Panc1 (cell line): Measurements from ENCODE around the gene TMEM239. TPM values are rescaled to one million over a fixed set of nuclear protein-coding genes. Genes with fewer than 3 reads are reported as not detected.

Experiments used
- ATAC-seq: fragments of 200-7000 bp; cut with Tn5 transposase; 2 replicates; pipeline ENCODE4 v1.9.1; 2020; ENCODE audit warnings: mild to moderate bottlenecking, moderate library complexity
- BruUV-seq: library from RNA; stranded (reverse); fragments of 400-500 nt; replicated peaks from 2 replicates; lab custom pipeline; 2021; lab: Mats Ljungman, UMichigan
- CTCF ChIA-PET: fragments of 300-600 bp; sonication (Branson Sonifier 250); formaldehyde crosslinking; loops from one replicate; lab custom pipeline; 2022; ENCODE audit warnings: antibody characterized with exemption; lab: Charles Lee
- POLR2A ChIA-PET: fragments of 300-600 bp; sonication (Branson Sonifier 250); formaldehyde crosslinking; loops from one replicate; lab custom pipeline; 2022; ENCODE audit warnings: antibody characterized with exemption; lab: Charles Lee
- DNase-seq: peaks from one replicate; pipeline ENCODE4 v3.0.0-alpha.2; 2010; ENCODE audit warnings: low read depth, low spot score
- H3K27ac ChIP-seq: 2 replicates; pipeline ENCODE4 v1.5.1; 2011; ENCODE audit warnings: mild to moderate bottlenecking, low read length, inconsistent platforms
- H3K27me3 ChIP-seq: fragments of 200-500 bp; sonication (Bioruptor generic); 2 replicates; pipeline ENCODE4 v1.6.0; 2014; ENCODE audit warnings: low read length, inconsistent platforms; ENCODE audit not compliant: control insufficient read depth, insufficient read depth
- H3K36me3 ChIP-seq: fragments of 200-500 bp; sonication (Bioruptor generic); 2 replicates; pipeline ENCODE4 v1.5.1; 2014; ENCODE audit warnings: inconsistent platforms, mild to moderate bottlenecking, low read length, moderate library complexity; ENCODE audit not compliant: control insufficient read depth, insufficient read depth
- H3K4me1 ChIP-seq: 2 replicates; pipeline ENCODE4 v1.5.1; 2011; ENCODE audit warnings: inconsistent platforms, mild to moderate bottlenecking, low read length, moderate library complexity; ENCODE audit not compliant: control insufficient read depth, insufficient read depth
- H3K4me3 ChIP-seq, 2 experiments: 2 replicates each; pipeline ENCODE4 v1.5.1; 2011 to 2012; ENCODE audit warnings: low read depth in 2 of 2, low read length in 2 of 2, mild to moderate bottlenecking in 2 of 2, inconsistent platforms in 1 of 2, moderate library complexity in 1 of 2
- H3K9me3 ChIP-seq: fragments of 200-500 bp; sonication (Bioruptor generic); 2 replicates; pipeline ENCODE4 v1.5.1; 2014; ENCODE audit warnings: low read depth, mild to moderate bottlenecking, inconsistent platforms, low read length, moderate library complexity; ENCODE audit not compliant: control insufficient read depth, insufficient read depth
- POLR2AphosphoS5 ChIP-seq: IDR thresholded peaks from 2 replicates; pipeline ENCODE4 v1.6.1; 2012; ENCODE audit warnings: mild to moderate bottlenecking, low read depth, low read length, moderate library complexity
- SIN3A ChIP-seq: IDR thresholded peaks from 2 replicates; pipeline ENCODE4 v1.6.1; 2012; ENCODE audit warnings: low read depth, mild to moderate bottlenecking, low read length, moderate library complexity, borderline replicate concordance; ENCODE audit not compliant: insufficient read depth
- TCF7L2 ChIP-seq: IDR thresholded peaks from 2 replicates; pipeline ENCODE4 v1.6.1; 2011; ENCODE audit warnings: mild to moderate bottlenecking, low read depth, low read length, inconsistent platforms
- in situ Hi-C: cut with HindIII; loops from 2 replicates; pipeline ENCODE4 v1.10.0; 2016; ENCODE audit warnings: low sequenced_read_pairs, low pct_unique_long_range_greater_than_20kb
- intact Hi-C: fragments of 100-400 bp; cut with micrococcal nuclease; formaldehyde crosslinking; loops from one replicate; pipeline ENCODE4 v1.10.0; 2022; ENCODE audit not compliant: unreplicated experiment
- total RNA-seq: library from RNA; stranded (reverse); gene quantifications from one replicate; pipeline ENCODE4 v1.2.1, GENCODE V29; 2021; ENCODE audit not compliant: unreplicated experiment
- TF ChIP-seq, protein P1 (sequence below), 2 experiments: IDR thresholded peaks; 2 replicates each; pipeline ENCODE4 v1.6.1; 2011 to 2012; ENCODE audit warnings: low read depth in 2 of 2, control low read depth in 1 of 2, low read length in 1 of 2, mild to moderate bottlenecking in 1 of 2, moderate library complexity in 1 of 2; ENCODE audit not compliant: insufficient read depth in 1 of 2
- TF ChIP-seq, protein P2 (sequence below): fragments of 450-650 bp; IDR thresholded peaks from 2 replicates; pipeline ENCODE4 v1.5.1; 2017; ENCODE audit warnings: mild to moderate bottlenecking

The TMEM239 gene
- total RNA-seq, 1 experiment from 2014 or later, result not detected

GRCh38 chr20:2859330-2860121, 43.4 kb downstream of the TMEM239 start:
- H3K36me3 ChIP-seq, result no peaks in the 10 kb centered on the region
- POLR2A ChIA-PET, result no interaction called here
- no peaks in the 10 kb centered on the region for H3K4me1 ChIP-seq
- no peaks in the 10 kb centered on the region for H3K9me3 ChIP-seq
- no peak for DNase-seq
- in situ Hi-C loops, result no loop called here
- no peaks in the 10 kb centered on the region for H3K27me3 ChIP-seq
- TF ChIP-seq TCF7L2, result no peak
- TF ChIP-seq, protein P1, sequence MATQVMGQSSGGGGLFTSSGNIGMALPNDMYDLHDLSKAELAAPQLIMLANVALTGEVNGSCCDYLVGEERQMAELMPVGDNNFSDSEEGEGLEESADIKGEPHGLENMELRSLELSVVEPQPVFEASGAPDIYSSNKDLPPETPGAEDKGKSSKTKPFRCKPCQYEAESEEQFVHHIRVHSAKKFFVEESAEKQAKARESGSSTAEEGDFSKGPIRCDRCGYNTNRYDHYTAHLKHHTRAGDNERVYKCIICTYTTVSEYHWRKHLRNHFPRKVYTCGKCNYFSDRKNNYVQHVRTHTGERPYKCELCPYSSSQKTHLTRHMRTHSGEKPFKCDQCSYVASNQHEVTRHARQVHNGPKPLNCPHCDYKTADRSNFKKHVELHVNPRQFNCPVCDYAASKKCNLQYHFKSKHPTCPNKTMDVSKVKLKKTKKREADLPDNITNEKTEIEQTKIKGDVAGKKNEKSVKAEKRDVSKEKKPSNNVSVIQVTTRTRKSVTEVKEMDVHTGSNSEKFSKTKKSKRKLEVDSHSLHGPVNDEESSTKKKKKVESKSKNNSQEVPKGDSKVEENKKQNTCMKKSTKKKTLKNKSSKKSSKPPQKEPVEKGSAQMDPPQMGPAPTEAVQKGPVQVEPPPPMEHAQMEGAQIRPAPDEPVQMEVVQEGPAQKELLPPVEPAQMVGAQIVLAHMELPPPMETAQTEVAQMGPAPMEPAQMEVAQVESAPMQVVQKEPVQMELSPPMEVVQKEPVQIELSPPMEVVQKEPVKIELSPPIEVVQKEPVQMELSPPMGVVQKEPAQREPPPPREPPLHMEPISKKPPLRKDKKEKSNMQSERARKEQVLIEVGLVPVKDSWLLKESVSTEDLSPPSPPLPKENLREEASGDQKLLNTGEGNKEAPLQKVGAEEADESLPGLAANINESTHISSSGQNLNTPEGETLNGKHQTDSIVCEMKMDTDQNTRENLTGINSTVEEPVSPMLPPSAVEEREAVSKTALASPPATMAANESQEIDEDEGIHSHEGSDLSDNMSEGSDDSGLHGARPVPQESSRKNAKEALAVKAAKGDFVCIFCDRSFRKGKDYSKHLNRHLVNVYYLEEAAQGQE (IDR thresholded peaks at IDR 0.05; ENCODE audit: insufficient read depth in 1 of 2, low read depth in 2 of 2, low read length in 1 of 2), result no peak
- no peak for TF ChIP-seq SIN3A
- TF ChIP-seq POLR2AphosphoS5, result no peak
- TF ChIP-seq, protein P2, sequence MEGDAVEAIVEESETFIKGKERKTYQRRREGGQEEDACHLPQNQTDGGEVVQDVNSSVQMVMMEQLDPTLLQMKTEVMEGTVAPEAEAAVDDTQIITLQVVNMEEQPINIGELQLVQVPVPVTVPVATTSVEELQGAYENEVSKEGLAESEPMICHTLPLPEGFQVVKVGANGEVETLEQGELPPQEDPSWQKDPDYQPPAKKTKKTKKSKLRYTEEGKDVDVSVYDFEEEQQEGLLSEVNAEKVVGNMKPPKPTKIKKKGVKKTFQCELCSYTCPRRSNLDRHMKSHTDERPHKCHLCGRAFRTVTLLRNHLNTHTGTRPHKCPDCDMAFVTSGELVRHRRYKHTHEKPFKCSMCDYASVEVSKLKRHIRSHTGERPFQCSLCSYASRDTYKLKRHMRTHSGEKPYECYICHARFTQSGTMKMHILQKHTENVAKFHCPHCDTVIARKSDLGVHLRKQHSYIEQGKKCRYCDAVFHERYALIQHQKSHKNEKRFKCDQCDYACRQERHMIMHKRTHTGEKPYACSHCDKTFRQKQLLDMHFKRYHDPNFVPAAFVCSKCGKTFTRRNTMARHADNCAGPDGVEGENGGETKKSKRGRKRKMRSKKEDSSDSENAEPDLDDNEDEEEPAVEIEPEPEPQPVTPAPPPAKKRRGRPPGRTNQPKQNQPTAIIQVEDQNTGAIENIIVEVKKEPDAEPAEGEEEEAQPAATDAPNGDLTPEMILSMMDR, result no peak
- H3K27ac ChIP-seq, result no peak overlapping the region
- ATAC-seq, result no peak
- CTCF ChIA-PET, result no interaction called here
- intact Hi-C loops, result no loop called here
- no TSS peak for BruUV-seq
- no peak overlapping the region for H3K4me3 ChIP-seq

DNA sequence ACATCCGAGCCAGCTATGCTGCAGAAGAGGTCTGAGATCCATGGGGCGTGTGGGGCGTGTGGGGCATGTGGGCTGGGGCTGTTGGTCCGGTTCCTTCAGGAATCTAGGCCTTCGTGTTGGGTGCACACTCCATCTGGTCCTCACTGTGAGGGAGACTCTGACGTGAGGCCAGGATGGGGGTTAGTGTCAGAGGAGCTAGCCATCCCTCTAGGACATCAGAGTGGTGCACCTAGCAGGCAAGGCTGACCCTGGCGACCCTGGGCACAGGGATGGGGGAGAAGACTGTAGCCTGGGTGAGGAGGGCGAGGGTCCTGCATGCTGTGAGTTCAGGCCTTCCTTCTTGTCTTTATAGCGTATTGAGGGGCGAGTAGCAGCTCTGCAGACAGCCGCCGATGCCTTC, 48.5 kb downstream of the TMEM239 start:
- H3K9me3 ChIP-seq, result no peaks in the 10 kb centered on the region
- intact Hi-C loops, result no loop called here
- TF ChIP-seq TCF7L2 (no peak), SIN3A (no peak), POLR2AphosphoS5 (no peak)
- TF ChIP-seq, protein P2, result no peak
- TF ChIP-seq, protein P1 (IDR thresholded peaks at IDR 0.05; ENCODE audit: insufficient read depth in 1 of 2, low read depth in 2 of 2, low read length in 1 of 2), result no peak
- no peak overlapping the region for H3K4me3 ChIP-seq
- in situ Hi-C loops, result no loop called here
- peaks cover 7% of the 10 kb centered on the region; the same call in 1 of the 2 replicates for H3K4me1 ChIP-seq
- BruUV-seq, result TSS peak; percentile 44
- H3K36me3 ChIP-seq, result no peaks in the 10 kb centered on the region
- ChIA-PET CTCF (interaction anchor here (0.5 to 0.6 kb wide), 2 partner anchors 131 to 159 kb away, joined by 3 read pairs; no protein-coding TSS in a partner anchor), POLR2A (no interaction called here)
- no peak for ATAC-seq
- H3K27me3 ChIP-seq, result no peaks in the 10 kb centered on the region
- no peak overlapping the region for H3K27ac ChIP-seq
- DNase-seq, result no peak
